HUES6 (cell line): ENCODE data around the gene ITIH4.

Experiments
- H3K27ac ChIP-seq: 2 replicates; pipeline ENCODE4 v1.7.0; 2013; ENCODE audit warnings: low read depth, mild to moderate bottlenecking, low read length, inconsistent platforms
- H3K27me3 ChIP-seq: 2 replicates; pipeline ENCODE4 v1.6.1; 2013; ENCODE audit warnings: low read length; ENCODE audit not compliant: control insufficient read depth, insufficient read depth
- H3K36me3 ChIP-seq: 2 replicates; pipeline ENCODE4 v1.6.1; 2013; ENCODE audit warnings: low read length; ENCODE audit not compliant: control insufficient read depth, insufficient read depth
- H3K4me1 ChIP-seq: 2 replicates; pipeline ENCODE4 v1.6.1; 2013; ENCODE audit warnings: low read length; ENCODE audit not compliant: control insufficient read depth, insufficient read depth
- H3K4me3 ChIP-seq: 2 replicates; pipeline ENCODE4 v1.5.1; 2013; ENCODE audit warnings: low read depth, low read length
- H3K9ac ChIP-seq: one replicate; pipeline ENCODE4 v1.6.1; 2013; ENCODE audit warnings: mild to moderate bottlenecking, low read length
- H3K9me3 ChIP-seq: 2 replicates; pipeline ENCODE4 v1.6.1; 2013; ENCODE audit warnings: low read depth, low read length; ENCODE audit not compliant: control insufficient read depth, insufficient read depth

The ITIH4 gene

DNA sequence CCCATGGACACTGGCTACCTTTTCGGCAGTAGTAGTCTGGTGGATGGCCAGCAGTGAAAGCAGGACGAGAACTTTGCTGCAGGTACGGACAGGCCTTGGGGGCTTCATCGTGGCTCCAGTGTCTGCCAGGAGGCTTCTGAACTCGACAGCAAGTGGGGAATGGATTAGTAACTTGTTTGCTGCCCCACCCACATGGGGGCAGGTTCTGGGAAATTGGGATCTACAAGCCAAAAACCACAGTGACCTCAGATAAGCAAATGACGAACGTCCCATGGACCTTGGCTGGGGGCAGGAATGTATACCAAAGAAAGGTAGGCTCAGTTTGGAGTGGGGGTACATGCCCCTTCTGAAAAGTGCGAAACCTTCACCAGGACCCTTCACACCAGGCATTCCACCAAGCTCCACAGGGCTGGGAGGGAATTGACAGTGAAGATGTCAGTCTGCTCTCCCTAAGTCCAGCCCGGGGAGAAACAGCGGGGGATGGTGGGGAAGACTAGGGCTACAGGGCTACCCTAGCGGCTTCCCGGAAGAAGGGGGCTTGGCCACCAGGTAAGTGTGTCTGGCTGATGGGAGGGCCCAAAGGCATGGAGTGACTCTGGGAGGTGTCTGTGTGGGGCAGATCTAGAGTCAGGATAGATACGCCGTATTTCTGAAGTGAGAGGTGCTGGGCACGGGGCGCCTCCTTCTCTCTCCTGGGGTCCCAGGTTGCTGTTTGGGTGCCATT lies at the start of gene ITIH4:
ITIH4 (minus strand) TSS at position 138 of the 724 bp plus-strand sequence; CDS start at position 108, 30 bp downstream.
- Histone ChIP-seq H3K9ac (no peak within 1 kb of the TSS), H3K27ac (no peak within 1 kb of the TSS), H3K4me1 (peaks cover 9% of the 10 kb centered on the region; the same call in 1 of the 2 replicates), H3K36me3 (no peaks in the 10 kb centered on the region), H3K9me3 (no peaks in the 10 kb centered on the region), H3K4me3 (no peak within 1 kb of the TSS), H3K27me3 (no peaks in the 10 kb centered on the region)

GRCh38 chr3:52880047-52880446 lies 49.6 kb upstream of the ITIH4 start:
- Histone ChIP-seq H3K4me3 (no peak overlapping the region), H3K27me3 (no peaks in the 10 kb centered on the region), H3K36me3 (0 out of 2 replicates have a peak, but pooled peaks cover 2% of the 10 kb centered on the region), H3K27ac (no peak overlapping the region), H3K9me3 (no peaks in the 10 kb centered on the region), H3K4me1 (peaks cover 8% of the 10 kb centered on the region; the same call in 1 of the 2 replicates), H3K9ac (no peak overlapping the region)

- peaks cover 8% of the 10 kb centered on the region; the same call in 1 of the 2 replicates for H3K4me1 ChIP-seq
- no peak overlapping the region for H3K27ac ChIP-seq
Measured at GRCh38 chr3:52879581-52879980, 49.1 kb upstream of the ITIH4 start.

GRCh38 chr3:52879090-52879489 lies 48.6 kb upstream of the ITIH4 start:
- H3K36me3 ChIP-seq, result 0 out of 2 replicates have a peak, but pooled peaks cover 2% of the 10 kb centered on the region
- no peaks in the 10 kb centered on the region for H3K9me3 ChIP-seq
- H3K9ac ChIP-seq, result no peak overlapping the region
- H3K4me3 ChIP-seq, result no peak overlapping the region
- H3K27me3 ChIP-seq, result no peaks in the 10 kb centered on the region
- no peak overlapping the region for H3K27ac ChIP-seq
- peaks cover 8% of the 10 kb centered on the region; the same call in 1 of the 2 replicates for H3K4me1 ChIP-seq

More at GRCh38 chr3:52879581-52879980, 49.1 kb upstream of the ITIH4 start:
- no peak overlapping the region for H3K4me3 ChIP-seq
- H3K27me3 ChIP-seq, result no peaks in the 10 kb centered on the region
- no peaks in the 10 kb centered on the region for H3K9me3 ChIP-seq
- H3K36me3 ChIP-seq, result 0 out of 2 replicates have a peak, but pooled peaks cover 2% of the 10 kb centered on the region
- H3K9ac ChIP-seq, result no peak overlapping the region

DNA sequence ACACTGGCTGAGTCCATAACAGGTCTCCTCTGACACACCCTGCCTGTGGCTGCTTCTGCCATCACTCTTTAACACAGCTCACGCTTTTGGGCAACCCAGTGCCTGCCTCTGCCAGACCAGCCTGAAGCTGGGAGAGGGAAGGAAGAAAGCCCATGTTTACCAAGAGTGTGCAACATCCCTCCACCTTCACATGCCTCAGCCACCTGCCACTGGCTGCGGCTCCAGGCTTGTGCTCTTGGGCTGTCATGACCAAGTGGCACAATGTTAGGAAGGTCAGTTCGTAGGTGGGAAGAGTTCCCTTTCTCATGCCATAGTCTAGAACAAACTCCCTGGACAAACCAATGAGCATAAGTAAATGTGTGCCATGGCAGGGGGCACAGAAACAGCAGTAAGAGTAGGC lies 46.6 kb upstream of the ITIH4 start:
- Histone ChIP-seq H3K4me3 (no peak overlapping the region), H3K27me3 (no peaks in the 10 kb centered on the region), H3K4me1 (peaks cover 8% of the 10 kb centered on the region; the same call in 1 of the 2 replicates), H3K27ac (no peak overlapping the region), H3K9ac (no peak overlapping the region), H3K9me3 (no peaks in the 10 kb centered on the region), H3K36me3 (0 out of 2 replicates have a peak, but pooled peaks cover 2% of the 10 kb centered on the region)

DNA sequence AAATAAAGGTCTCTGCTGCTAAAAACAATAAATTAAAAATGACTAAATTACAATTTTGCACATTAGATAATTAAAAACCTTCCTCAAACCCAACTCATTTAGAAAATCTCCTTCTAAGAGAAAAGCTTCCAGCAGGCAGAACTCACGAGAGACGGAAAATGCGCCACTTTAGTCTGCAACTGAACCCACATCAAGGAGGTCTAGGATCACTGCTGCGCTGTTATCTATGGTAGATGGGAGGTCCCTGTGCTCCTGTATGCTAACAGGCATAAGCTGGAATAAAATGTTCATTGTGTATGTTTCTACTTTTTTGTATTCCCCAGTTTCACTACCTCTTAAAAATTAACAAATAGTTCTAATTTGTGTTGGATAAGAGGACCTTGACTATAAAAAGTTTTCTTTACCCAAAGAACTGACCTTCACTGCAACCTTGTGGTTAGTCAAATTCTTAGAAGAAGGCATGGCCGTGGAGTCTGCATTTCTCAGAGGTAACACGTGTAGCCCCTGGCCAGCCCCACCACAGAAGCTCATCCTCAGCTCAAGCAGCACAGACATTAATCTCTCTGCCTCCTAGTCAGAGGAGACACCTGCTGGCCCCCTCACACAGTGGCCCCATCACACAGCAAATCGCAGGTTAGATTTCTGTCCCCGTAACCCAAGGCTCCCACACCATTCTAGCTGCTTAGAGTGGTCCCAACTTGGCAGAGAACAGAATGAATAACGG lies 44.6 kb upstream of the ITIH4 start:
- H3K9me3 ChIP-seq, result no peaks in the 10 kb centered on the region
- 0 out of 2 replicates have a peak, but pooled peaks cover 2% of the 10 kb centered on the region for H3K36me3 ChIP-seq
- H3K27ac ChIP-seq, result no peak overlapping the region
- H3K27me3 ChIP-seq, result no peaks in the 10 kb centered on the region
- H3K4me1 ChIP-seq, result peaks cover 8% of the 10 kb centered on the region; the same call in 1 of the 2 replicates
- H3K4me3 ChIP-seq, result no peak overlapping the region
- no peak overlapping the region for H3K9ac ChIP-seq

GRCh38 chr3:52874160-52874701 lies 43.8 kb upstream of the ITIH4 start:
- Histone ChIP-seq H3K27me3 (no peaks in the 10 kb centered on the region), H3K27ac (no peak overlapping the region), H3K9me3 (no peaks in the 10 kb centered on the region), H3K4me3 (no peak overlapping the region), H3K36me3 (0 out of 2 replicates have a peak, but pooled peaks cover 2% of the 10 kb centered on the region), H3K4me1 (peaks cover 8% of the 10 kb centered on the region; the same call in 1 of the 2 replicates), H3K9ac (no peak overlapping the region)

GRCh38 chr3:52873433-52874159 lies 43.1 kb upstream of the ITIH4 start:
- Histone ChIP-seq H3K4me1 (peaks cover 8% of the 10 kb centered on the region; the same call in 1 of the 2 replicates), H3K36me3 (no peaks in the 10 kb centered on the region), H3K4me3 (no peak overlapping the region), H3K27ac (no peak overlapping the region), H3K9me3 (no peaks in the 10 kb centered on the region), H3K9ac (no peak overlapping the region), H3K27me3 (no peaks in the 10 kb centered on the region)

DNA sequence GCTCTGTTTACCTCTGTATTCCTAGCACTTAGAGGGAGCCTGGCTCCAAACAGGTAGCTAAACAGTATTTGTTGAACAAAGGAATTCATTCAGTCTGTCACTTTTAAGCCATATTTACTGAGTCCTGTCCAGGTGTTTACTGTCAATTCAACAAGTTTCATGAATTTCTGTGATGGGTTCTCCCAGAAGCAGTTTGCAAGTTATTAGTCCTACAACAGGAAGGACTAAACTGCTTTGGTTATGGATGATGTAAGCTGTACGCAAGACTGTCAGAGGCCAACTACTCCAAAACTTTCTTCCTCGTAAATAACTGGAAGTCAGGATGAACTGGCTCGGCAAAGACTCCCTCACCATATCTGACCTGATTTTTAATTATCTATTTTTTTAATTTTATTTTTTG lies 41.8 kb upstream of the ITIH4 start:
- H3K4me1 ChIP-seq, result peaks cover 8% of the 10 kb centered on the region; the same call in 1 of the 2 replicates
- H3K9ac ChIP-seq, result no peak overlapping the region
- H3K9me3 ChIP-seq, result no peaks in the 10 kb centered on the region
- H3K4me3 ChIP-seq, result no peak overlapping the region
- no peaks in the 10 kb centered on the region for H3K27me3 ChIP-seq
- no peak overlapping the region for H3K27ac ChIP-seq
- no peaks in the 10 kb centered on the region for H3K36me3 ChIP-seq

DNA sequence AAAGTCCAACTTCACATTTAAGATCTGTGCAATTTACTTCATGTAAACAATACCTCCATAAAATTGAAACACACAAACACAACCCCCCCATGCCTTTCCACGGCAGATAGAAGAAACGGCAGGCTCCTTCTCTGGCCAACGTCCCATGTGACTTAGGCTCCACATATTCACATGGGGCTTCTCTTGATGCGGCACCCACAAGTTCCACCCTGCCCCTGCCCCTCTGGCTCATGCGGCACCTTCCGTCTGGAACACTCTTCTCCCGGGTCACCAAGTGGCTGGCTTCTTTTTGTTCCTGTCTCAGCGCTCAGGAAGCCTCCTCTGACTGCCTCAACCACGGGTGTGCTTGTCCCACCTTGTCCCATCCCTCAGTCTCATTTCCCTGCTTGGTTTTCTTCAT lies 41.3 kb upstream of the ITIH4 start:
- no peak overlapping the region for H3K27ac ChIP-seq
- H3K36me3 ChIP-seq, result no peaks in the 10 kb centered on the region
- H3K4me1 ChIP-seq, result peaks cover 8% of the 10 kb centered on the region; the same call in 1 of the 2 replicates
- H3K27me3 ChIP-seq, result no peaks in the 10 kb centered on the region
- H3K4me3 ChIP-seq, result no peak overlapping the region
- no peak overlapping the region for H3K9ac ChIP-seq
- H3K9me3 ChIP-seq, result no peaks in the 10 kb centered on the region
